HG03280 (cell line): ENCODE results near the gene IGFBP5.

Experiments
- ATAC-seq: cut with Tn5 transposase; IDR thresholded peaks from one replicate; pipeline ENCODE4 v1.9.1; 2021; ENCODE audit warnings: mild to moderate bottlenecking, moderate library complexity; ENCODE audit not compliant: unreplicated experiment

The IGFBP5 gene

DNA sequence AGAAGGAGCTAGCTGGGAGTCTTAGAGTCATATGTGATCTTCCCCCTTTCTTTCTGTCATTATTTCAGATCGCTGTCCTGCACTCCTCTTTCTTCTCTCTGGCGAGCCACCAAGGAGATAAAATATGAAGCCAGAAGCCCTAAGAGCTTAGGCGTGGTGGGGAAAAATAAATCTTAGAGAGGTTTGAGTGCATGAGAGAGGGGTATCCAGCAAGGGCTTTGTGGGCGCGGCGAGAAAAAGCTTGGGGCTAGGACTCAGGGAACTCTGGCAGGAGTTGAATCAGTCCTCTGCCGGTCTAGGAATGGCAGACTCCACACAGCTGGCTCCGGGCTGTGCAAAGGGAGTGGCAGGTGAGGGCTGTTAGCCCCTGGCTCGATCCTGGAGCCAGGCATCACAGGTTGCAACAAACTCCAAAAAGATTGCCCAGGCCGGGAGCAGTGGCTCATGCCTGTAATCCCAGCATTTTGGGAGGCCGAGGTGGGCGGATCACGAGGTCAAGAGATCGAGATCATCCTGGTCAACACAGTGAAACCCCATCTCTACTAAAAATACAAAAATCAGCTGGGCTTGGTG is 20.1 kb upstream of the IGFBP5 start:
- no peak for ATAC-seq

DNA sequence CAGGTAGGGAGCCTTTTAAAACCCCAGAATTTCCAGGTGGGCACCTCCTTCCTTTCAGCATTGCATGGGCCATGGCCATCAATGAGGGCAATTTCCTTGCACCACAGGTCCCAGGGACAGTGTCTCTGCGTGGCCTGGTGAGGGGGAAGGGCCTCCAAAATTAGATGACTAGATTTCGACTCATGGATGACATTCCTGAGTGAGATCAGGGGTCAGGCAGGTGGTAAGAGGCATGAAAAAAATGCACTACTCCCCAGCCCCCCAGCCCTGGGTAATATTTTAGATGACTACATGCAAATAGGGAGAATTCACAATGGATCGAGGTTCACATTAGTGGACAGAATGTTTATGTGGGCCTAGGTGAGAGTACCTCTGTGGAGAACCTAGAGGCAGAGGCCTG is 19.0 kb upstream of the IGFBP5 start:
- ATAC-seq, result no peak

DNA sequence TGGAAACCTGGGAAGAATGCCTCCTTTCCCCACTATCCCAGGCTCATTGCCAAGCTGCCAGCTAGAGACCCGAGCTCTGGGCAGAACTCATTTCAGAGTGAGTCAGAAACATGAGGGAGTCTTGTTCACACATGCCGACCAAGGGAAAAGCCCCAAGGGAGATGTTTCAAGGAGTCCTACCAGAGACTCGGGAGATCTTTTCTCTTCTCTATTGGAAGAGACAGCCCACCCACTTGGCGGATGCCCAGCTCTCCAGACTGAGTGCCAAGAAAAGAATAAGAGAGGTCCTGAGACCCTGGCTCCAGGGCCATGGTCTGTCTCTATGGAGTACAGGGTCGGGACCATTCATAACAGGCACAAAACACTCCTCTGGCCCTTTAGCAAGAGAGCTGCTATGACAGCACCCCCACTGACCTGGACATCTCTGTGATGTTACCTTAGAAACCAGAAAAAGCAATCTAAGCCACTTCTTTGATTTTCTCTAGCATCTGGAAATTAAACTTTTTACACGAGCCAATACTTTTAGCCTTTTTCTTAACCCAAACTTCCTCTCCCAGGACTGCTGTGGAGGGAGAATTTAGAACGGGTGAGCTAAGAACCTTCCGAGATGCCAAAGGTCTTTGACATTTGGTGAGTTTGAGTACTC is 18.5 kb upstream of the IGFBP5 start:
- no peak for ATAC-seq

DNA sequence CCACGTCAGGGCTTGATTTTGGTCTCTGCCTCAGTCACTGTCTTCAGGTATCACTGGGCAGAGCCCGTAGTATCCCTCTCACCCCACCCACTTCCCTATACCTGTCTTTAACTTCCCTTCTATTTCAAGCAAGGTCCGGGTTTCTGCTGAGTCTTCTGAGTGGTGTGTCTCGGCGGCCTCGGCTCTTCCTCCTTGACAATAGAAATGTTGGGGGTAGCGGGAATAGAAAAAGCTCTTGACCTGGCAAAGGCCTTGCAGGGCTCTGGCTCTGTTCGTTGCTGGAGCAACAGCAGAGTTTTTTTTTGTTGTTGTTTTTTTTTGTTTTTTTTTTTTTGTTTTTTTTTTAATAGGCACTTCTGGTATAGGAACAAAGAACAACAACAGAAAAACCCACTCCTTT is 16.0 kb upstream of the IGFBP5 start:
- no peak for ATAC-seq

DNA sequence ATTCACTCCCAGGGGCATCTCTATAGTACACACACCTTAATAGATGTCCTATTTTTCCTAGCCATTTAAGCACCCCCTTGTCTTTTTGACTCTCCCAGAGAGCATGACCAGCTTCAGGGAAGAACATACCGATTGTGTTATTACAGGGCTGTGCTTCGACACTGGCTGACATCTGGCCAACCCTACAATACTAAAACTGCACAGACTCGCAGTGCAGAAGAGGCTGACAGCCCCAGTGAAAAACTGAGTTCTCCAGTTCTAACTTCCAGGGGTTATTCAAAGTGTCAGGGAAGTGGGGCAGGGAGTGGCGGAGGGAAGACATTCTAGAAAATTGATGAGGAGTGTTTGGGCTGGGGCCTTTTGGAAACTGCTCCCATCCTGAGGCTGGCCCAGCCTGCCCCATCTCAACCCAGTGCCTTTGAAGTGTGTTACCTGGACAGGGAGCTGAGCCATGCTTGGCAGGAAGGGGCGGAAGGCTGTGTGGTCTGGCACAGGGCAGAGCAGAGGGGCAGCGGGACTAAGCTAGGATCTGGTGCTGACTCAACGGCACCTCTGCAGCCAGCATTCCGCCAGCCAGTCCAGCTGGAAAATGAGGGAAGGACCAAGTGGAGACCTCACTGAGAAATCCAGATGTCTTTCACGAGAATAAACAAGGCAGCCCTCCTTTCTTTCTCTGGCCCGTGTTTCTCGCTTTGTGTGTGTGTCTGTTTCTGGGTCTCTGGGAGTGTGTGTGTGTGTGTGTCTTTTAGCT is 15.4 kb upstream of the IGFBP5 start:
- no peak for ATAC-seq

DNA sequence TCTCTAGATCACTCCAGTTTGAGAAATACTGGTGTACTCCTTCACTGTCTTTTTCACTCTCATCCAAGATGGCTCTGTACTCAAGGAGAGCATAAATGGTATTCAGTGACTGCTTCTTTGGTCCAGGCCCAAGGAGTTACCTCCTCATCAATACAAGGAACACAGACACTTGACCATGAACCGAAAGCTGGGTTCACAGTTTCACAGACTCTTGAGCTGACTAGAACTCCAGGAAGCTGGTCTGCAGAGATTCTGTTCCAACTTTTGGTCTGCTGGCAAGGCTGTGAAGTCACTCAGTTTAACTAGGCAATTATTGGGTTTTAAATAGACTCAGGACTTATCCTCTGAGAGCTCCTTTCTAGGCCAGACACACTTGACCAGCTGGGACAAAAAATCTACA is 7.4 kb upstream of the IGFBP5 start:
- no peak for ATAC-seq

DNA sequence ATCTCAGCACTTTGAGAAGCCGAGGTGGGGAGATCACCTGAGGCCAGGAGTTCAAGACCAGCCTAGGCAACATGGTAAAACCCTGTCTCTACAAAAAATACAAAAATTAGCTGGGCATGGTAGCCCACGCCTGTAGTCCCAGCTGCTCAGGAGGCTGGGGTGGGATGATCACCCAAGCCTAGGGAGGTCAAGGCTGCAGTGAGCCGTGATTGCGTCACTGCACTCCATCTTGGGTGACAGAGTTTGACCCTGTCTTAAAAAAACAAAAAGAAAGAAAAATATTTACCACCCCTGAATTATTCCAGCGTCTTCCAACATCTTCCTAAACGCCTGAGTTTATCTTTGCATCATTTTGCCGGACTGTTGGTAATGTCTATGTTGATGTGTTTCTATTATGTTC is 6.2 kb upstream of the IGFBP5 start:
- no peak for ATAC-seq

DNA sequence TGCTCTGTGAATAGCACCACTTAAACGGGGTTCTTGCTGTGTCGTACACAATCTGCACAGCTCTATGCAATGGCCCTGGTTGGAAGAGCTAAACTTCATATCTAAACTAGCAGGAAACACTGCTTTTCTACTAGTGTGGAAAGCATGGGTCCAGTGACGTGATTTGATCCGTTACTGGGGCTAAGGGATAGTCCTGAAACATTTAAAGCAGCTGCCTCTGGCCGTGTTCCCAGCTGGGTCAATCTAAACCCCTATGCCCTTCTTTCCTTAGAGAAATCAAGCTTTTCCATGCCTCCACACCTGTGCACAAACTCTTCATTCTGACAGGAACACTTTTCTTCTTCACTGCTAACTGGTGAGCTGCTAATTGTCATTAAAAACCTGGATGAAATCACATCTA is 5.4 kb upstream of the IGFBP5 start:
- ATAC-seq, result no peak

DNA sequence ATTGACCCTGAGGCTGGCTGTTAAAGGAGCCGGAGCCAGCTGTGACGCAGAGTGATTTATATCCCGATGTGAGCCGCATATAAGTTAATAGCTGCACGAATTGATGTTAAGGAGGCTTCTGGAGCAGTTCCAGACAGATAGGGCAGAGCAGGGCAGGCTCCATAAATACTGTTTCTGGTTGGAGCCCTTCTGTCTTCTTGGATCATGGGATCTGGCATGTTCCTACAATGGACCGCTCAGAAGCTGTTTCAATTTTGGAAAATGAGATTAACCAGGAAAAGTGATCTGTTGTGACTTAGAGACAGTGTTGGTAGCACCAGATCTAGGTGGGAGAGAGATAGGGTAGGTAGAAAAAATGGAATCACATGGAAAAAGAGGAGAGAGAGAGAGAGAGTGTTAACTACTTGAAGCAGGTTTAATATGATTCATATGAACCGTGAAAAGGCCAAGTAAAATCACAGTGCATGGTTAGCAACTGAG is 4.8 kb upstream of the IGFBP5 start:
- no peak for ATAC-seq

DNA sequence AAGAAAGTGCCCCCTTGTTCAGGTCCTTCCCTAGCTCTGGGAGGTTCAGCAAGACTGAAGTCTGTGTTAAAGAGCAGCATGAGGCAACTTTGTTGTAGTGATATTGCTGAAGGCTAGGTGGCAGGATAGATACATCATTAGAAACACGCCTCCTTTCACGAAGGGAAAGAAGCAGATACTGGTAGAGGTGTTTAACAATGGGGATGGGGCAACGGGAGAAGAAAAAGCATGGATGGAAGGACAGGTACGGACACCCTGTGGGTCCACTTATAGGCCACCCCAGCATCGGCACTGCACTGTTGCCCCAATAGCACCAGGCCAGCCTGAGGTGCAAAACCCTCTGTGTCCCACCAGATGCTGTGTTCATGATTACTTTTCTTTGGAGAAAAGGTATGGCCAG is 3.5 kb upstream of the IGFBP5 start:
- ATAC-seq, result no peak

DNA sequence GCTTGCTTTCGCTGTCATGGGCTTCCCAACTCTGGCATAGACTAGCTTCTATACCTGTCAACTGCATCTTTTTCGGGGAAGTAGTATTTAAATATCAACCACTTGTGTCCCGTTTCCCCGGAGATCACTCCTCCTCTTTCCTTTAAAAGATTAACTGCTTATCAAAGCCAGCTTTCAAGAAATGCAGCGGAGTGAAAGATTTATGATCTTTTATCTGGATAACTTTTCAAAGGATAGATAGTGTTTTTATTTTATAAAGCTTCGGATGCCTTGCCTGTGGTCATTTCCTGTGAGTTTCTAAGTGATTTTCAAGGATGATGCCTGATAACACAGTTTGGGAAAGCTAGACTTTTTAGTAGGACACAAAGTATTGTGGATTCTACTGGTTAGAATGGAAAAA is 2.9 kb upstream of the IGFBP5 start:
- no peak for ATAC-seq

DNA sequence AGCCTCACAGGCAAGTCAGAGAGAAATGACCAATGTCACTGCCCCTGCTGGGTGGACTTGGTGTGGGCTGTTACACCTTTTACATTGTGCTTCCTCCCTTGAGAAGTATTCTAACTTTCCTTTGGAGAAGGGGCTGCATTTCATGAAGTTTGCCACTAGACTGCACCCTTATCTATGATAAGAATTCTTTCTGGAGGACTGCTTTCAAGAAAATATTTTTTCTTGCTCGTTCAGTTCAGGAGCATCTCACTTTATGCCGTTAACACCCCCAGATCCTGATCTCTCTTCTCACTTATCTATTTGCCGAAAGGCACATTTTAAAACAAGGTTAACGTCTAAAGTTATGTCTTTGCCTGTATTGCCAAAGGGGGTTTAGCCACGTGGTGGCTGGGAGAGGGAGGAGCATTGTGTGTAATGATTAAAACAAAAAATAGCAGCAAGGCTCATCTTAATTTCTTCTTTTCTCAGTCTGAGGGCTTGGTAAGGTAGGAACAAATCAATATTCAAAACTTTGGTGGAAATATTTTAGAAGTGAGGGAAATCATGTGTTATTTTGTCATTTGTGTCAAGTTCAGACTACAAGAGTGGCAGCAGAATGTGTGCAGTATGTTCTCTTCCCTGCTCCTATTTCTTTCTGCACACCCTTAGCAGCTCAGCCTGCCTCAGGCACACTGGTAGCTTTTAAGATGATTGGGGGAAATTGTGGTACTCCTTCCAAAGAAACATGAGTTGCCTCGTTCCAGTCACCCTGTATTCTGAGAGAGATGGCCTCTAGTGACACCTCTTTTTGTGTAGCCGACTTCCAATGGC is 1.6 kb upstream of the IGFBP5 start:
- no peak for ATAC-seq

DNA sequence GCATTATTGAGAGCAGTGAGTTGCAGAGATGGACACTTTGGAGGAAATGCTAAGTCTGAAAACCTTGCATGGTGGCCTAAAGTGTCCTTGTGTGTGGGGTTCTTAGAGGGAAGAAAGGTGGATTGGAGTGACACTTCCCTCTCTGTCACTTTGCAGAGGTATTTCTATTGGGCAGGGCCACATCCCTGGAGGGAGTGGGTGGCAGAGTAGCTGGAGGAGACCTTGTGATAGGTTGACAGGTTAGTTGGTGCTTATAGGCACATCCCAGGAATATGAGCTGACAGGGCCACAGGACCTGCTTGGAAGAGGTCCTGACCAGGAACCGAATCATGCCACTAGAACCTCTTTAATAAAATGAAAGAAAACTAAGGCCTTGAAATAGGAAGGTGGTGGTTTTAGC is 972 bp upstream of the IGFBP5 start:
- no peak for ATAC-seq

DNA sequence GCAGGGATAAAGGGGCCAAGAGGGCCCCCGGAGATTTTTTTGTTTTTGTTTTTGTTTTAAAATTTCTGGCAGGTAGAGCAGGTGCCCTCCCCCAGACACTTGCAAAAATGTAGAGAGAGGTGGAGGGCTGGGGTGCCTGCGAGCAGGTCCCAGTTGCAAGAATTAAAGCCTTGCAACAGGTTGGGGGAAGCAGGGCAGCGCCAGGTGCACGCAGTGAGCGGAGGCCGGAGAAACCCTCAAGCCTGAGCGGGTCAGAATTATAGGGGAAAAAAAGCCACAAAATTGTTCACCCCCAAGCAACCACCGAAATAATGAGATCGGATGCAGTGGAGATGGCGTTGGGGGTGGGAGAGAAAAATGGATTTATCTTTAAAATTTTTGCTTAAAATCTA is 527 bp downstream of the IGFBP5 start:
- no peak for ATAC-seq

DNA sequence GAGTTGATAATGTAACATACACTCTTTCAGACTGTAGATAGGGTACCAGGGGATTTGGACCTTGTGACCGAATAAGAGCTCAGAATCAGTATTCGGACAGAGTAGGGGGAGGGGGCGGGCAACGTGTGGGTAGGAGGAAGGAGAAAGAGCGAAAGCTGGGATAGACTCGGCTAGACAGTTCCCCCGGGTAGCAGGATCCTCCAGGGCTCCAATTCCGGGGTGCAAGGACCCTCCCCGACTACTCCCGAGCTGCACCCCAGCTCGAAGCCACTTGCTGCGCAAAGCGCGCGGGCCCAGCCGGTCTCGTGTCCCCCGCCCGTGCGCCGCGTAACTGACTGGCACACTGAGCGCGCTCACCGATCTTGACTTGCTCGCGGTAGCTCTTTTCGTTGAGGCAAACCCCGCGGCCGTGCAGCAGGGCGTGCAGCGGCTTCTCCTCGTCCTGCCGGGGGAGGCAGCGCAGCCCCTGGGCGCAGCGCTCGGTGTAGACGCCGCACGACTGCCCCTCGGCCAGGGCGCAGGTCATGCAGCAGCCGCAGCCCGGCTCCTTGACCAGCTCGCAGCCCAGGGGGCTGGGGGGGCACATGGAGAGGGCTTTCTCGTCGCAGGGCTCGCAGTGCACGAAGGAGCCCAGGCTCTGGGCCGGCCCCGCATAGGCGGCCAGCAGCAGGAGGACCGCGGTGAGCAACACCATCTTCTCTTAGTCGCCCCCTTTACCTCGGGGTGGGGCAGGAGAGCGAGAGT is 1.1 kb downstream of the IGFBP5 start:
- no peak for ATAC-seq

DNA sequence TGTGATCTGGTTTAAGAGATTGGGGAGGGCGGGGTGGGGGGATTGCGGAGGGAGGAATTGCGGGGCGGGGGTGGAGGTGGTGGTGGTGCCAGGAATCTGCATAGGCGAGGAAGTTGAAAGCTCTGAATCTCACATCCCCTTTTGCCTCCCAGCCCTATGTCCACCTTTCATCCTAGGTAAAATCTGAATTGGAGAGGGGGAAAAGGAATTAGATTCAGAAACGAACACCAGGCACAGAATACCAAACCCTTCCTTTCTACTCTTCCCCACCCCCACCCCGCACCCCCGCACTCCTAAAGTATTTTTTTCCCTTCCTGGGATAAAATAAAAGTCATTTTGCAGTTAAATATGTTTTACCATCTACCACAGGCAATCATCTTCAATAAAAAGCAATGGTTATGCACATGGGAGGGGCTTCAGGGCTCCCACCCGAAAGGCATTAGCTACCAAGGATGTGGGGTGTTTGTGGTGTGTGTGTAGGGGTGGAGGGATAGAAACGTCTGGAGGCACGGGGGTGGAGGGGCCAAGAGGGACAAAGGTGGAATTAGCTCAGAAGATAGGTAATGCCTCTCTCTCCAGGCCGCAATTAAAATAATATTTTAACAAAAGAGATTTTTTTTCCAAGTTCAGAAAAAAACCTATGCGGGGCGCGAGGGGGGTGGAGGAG is 1.8 kb downstream of the IGFBP5 start:
- no peak for ATAC-seq

DNA sequence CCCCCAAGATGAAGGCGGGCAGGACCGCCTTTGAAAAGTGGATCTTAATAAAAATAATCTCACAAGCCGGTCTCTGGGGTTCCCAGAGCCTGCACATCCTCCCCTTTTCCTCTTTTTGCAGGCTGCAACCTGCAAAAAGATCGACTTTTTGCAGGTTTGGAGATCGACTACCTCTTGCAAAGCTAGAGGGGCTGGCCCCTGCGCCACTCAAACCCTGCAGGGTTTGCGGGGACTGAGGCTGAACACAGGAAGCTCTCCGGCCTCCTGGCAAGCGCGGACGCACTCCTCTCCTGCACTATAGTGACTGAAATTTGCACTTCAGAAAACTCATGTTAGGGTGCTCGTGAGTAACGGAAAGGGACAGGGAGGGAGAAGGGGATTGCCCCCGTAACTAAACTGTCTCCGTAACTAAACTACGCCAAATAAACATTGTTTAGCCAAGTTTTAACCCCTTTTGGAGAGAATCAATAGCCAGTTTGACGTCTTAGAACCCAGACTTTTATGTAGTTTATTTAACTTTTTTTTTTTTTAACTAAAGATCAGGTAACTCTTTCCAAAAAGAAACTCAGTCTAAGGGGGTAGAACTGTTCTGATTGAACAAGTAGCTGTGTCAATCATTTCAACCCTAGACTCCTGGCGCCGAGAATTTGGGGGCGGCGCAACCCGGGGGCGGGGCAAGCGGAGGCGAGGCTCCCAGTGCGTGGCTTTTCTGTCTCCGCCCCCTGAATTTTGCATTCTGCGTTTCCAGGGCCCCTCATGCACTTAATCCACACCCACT is 2.5 kb downstream of the IGFBP5 start:
- peak; percentile 57 for ATAC-seq

DNA sequence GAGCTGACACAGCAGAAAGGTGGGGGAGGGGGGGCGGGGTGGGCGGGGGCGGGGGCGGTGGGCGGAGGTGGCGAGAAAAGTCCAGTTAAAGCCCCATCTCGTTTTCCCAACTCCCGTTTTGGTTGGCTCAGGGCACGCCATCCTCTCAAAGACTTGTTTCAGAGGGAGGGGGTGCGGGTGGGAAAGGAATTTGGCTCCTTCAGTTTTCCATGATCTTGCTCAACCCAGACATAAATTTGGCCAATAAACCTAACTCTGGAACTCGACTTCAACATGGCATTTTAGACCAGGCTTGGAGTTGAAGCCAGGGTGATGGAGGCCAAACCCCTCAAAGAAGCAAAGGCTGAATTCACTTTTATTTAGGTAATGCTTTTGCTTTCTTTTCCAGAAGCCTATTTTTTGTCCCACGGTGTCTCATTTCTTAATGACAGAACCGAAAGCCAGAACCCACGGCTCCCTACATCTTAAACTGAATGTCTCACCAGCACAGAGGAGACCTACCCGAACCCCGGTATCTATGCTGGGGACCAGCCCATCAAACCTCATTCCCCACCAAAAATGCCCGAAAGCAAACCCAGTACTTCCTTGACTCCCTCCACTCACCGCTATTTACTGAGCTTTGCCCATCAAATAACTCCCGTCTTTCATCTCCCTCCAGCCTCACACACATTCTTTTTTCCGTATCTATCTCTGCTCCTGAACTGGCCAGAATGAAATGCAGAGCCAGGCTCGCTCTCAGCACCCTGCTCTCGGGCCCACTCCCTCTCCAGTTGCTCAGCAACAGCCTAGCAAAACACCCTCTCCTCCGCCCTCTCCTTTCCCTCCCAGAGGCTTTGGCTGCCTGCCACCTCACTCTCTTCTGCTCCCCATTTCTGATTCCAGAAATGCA is 4.3 kb downstream of the IGFBP5 start:
- no peak for ATAC-seq

DNA sequence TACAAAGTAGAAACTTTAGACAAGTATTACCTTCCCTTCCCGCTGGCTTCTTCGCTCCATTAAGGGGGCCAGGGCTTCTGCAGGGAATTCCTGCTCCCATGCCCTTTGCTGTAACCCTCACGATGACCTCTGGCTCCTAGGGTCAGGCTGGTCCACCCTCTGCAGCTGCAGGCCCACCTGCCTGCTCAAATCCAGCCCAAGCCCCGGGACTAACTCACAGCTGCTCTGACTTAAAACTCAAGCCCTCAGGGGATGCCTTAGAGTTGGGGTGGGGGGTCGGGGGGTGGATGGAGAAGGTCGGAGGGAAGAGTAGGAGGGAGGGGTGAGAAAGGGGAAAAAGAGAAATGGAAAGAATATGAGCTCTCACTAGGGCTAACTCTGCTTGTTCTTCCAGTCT is 4.9 kb downstream of the IGFBP5 start:
- ATAC-seq, result no peak
